Measurements from ENCODE around the gene MAP3K8.
"Not testable (repeated sequence)": the region's sequence is repeated elsewhere in the genome, so short reads cannot be mapped to it uniquely, and the experiment has no call there.

GRCh38 chr10:30479513-30479912 is 45.5 kb downstream of the MAP3K8 start:
- not testable (repeated sequence) for TF ChIP-seq CTCF (IDR thresholded peaks at IDR 0.05; ENCODE audit: poor library complexity, severe bottlenecking); EP300 (conservative IDR thresholded peaks at IDR 0.05; ENCODE audit: poor library complexity, severe bottlenecking); SMC3 (conservative IDR thresholded peaks at IDR 0.05; ENCODE audit: poor library complexity); REST (IDR thresholded peaks at IDR 0.05; ENCODE audit: borderline replicate concordance); POLR2AphosphoS5 (IDR thresholded peaks at IDR 0.05); EZH2 (IDR thresholded peaks at IDR 0.05; ENCODE audit: borderline replicate concordance, insufficient read depth, low read length, poor library complexity, severe bottlenecking)
